D341Med (cell line): ENCODE measurements around the gene RAC3.
A peak's percentile ranks its signal among the peaks of the same experiment; 100 is the strongest.

ENCODE experiments used
- DNase-seq: peaks from one replicate; pipeline ENCODE4 v3.0.0; 2012; ENCODE audit warnings: low spot score

RAC3 gene

GRCh38 chr17:82012640-82013295 lies 18.7 kb upstream of the RAC3 start:
- no peak for DNase-seq

- no peak for DNase-seq
Measured at GRCh38 chr17:82013341-82013740, 18.1 kb upstream of the RAC3 start.

- no peak for DNase-seq
Measured at GRCh38 chr17:82013772-82014321, 17.6 kb upstream of the RAC3 start.

GRCh38 chr17:82014432-82014831 lies 17.0 kb upstream of the RAC3 start:
- no peak for DNase-seq

GRCh38 chr17:82014971-82015310 lies 16.5 kb upstream of the RAC3 start:
- no peak for DNase-seq

- no peak for DNase-seq
Measured at GRCh38 chr17:82015311-82015971, 16.0 kb upstream of the RAC3 start.

- no peak for DNase-seq
Measured at GRCh38 chr17:82016061-82016874, 15.2 kb upstream of the RAC3 start.

- DNase-seq = no peak
Measured at GRCh38 chr17:82016875-82017459, 14.5 kb upstream of the RAC3 start.

GRCh38 chr17:82017612-82018151 lies 13.8 kb upstream of the RAC3 start:
- no peak for DNase-seq

- no peak for DNase-seq
Measured at GRCh38 chr17:82018152-82018988, 13.1 kb upstream of the RAC3 start.

- DNase-seq = no peak
Measured at GRCh38 chr17:82018989-82019689, 12.3 kb upstream of the RAC3 start.

- DNase-seq = peak; percentile 89
Measured at GRCh38 chr17:82019690-82020571, 11.5 kb upstream of the RAC3 start.

- DNase-seq = no peak
Measured at GRCh38 chr17:82020572-82021106, 10.8 kb upstream of the RAC3 start.

GRCh38 chr17:82021107-82021899 lies 10.2 kb upstream of the RAC3 start:
- peak; percentile 84 for DNase-seq

GRCh38 chr17:82021900-82022309 lies 9.6 kb upstream of the RAC3 start:
- no peak for DNase-seq

GRCh38 chr17:82022310-82022980 lies 9.0 kb upstream of the RAC3 start, which contains the start of gene CENPX:
Gene CENPX, minus strand, starts transcription at chr17:82022878. Its CDS starts 17 bp downstream, at chr17:82022861.
- peak; percentile 59 for DNase-seq

GRCh38 chr17:82022981-82023446 lies 8.5 kb upstream of the RAC3 start, which contains the start of gene LRRC45:
Gene LRRC45, plus strand, starts transcription at chr17:82023305. Its CDS starts 339 bp downstream, at chr17:82023644.
- DNase-seq = peak; percentile 99
